Renal cortical epithelial cell (primary cell): ENCODE results near the gene MTX1. TPM values are rescaled to one million over a fixed set of nuclear protein-coding genes. Genes with fewer than 3 reads are reported as not detected.

Experiments used
- DNase-seq: peaks from one replicate; pipeline ENCODE4 v3.0.0-alpha.2; 2011; ENCODE audit warnings: low read depth
- total RNA-seq: library from RNA; depleted of rRNA; stranded (reverse); fragments of >200 nt; gene quantifications from 2 replicates; pipeline ENCODE4 v1.2.3, GENCODE V29; 2014

MTX1 gene
- total RNA-seq, 1 donor from 2014 or later: 36.8 TPM

- no peak for DNase-seq
Measured at GRCh38 chr1:155174324-155175280, 33.9 kb upstream of the MTX1 start.

- DNase-seq: no peak
Measured at GRCh38 chr1:155175281-155175926, 33.1 kb upstream of the MTX1 start.

GRCh38 chr1:155175927-155176371 is 32.5 kb upstream of the MTX1 start:
- DNase-seq: no peak

- DNase-seq: peak; percentile 66
Measured at GRCh38 chr1:155176544-155177071, 31.9 kb upstream of the MTX1 start.

GRCh38 chr1:155177192-155177917 is 31.1 kb upstream of the MTX1 start:
- DNase-seq: no peak

- no peak for DNase-seq
Measured at GRCh38 chr1:155177918-155178281, 30.6 kb upstream of the MTX1 start.

GRCh38 chr1:155178441-155179111 is 29.9 kb upstream of the MTX1 start:
- no peak for DNase-seq

- DNase-seq: no peak
Measured at GRCh38 chr1:155179112-155180031, 29.1 kb upstream of the MTX1 start.

GRCh38 chr1:155181371-155182051 is 27.0 kb upstream of the MTX1 start:
- no peak for DNase-seq

- DNase-seq: no peak
Measured at GRCh38 chr1:155182052-155182550, 26.4 kb upstream of the MTX1 start.

- no peak for DNase-seq
Measured at GRCh38 chr1:155183775-155184221, 24.7 kb upstream of the MTX1 start.

- DNase-seq: no peak
Measured at GRCh38 chr1:155184351-155184811, 24.1 kb upstream of the MTX1 start.

- DNase-seq: no peak
Measured at GRCh38 chr1:155184835-155185782, 23.4 kb upstream of the MTX1 start.

GRCh38 chr1:155185783-155186066 is 22.8 kb upstream of the MTX1 start:
- DNase-seq: no peak

- DNase-seq: peak; percentile 55
Measured at GRCh38 chr1:155186067-155186793, 22.3 kb upstream of the MTX1 start.

- no peak for DNase-seq
Measured at GRCh38 chr1:155186794-155187455, 21.6 kb upstream of the MTX1 start.

GRCh38 chr1:155187456-155187891 is 21.0 kb upstream of the MTX1 start:
- no peak for DNase-seq
